Measurements from ENCODE around the gene FAU. TPM values are rescaled to one million over a fixed set of nuclear protein-coding genes. Genes with fewer than 3 reads are reported as not detected.

The FAU gene
- total and polyA plus RNA-seq, 2 experiments from 2014 or later: 546 to 1,183 TPM

GRCh38 chr11:65078151-65078550 is 43.8 kb downstream of the FAU start:
- H3K36me3 ChIP-seq: no peaks in the 10 kb centered on the region
- peak; percentile 58 for TF ChIP-seq CTCF (IDR thresholded peaks at IDR 0.05; ENCODE audit: low read depth, low read length)
- H3K9me3 ChIP-seq (ENCODE audit: low read depth): no peaks in the 10 kb centered on the region
- no peak overlapping the region for H3K4me3 ChIP-seq
- H3K27me3 ChIP-seq: no peaks in the 10 kb centered on the region
- H3K4me1 ChIP-seq (ENCODE audit: low read depth): no peaks in the 10 kb centered on the region
- peak; percentile 40 to 59 for DNase-seq (ENCODE audit: low read depth in 1 of 2, low spot score in 1 of 2)
- H3K27ac ChIP-seq: peak overlapping the region; percentile 1

GRCh38 chr11:65077451-65077850 is 44.5 kb downstream of the FAU start:
- no peak for TF ChIP-seq CTCF (IDR thresholded peaks at IDR 0.05; ENCODE audit: low read depth, low read length)
- H3K4me1 ChIP-seq (ENCODE audit: low read depth): no peaks in the 10 kb centered on the region
- H3K9me3 ChIP-seq (ENCODE audit: low read depth): no peaks in the 10 kb centered on the region
- peak in 1 of 2 donors; percentile 27 for DNase-seq (ENCODE audit: low read depth in 1 of 2, low spot score in 1 of 2)
- no peak overlapping the region for H3K27ac ChIP-seq
- H3K4me3 ChIP-seq: no peak overlapping the region
- H3K27me3 ChIP-seq: no peaks in the 10 kb centered on the region
- H3K36me3 ChIP-seq: no peaks in the 10 kb centered on the region

GRCh38 chr11:65072631-65072966 is 49.3 kb downstream of the FAU start:
- no peaks in the 10 kb centered on the region for H3K27me3 ChIP-seq
- H3K9me3 ChIP-seq (ENCODE audit: low read depth): no peaks in the 10 kb centered on the region
- TF ChIP-seq CTCF (IDR thresholded peaks at IDR 0.05; ENCODE audit: low read depth, low read length): no peak
- DNase-seq (ENCODE audit: low read depth in 1 of 2, low spot score in 1 of 2): no peak
- no peak overlapping the region for H3K27ac ChIP-seq
- H3K4me1 ChIP-seq (ENCODE audit: low read depth): peaks cover 6% of the 10 kb centered on the region
- H3K36me3 ChIP-seq: no peaks in the 10 kb centered on the region
- H3K4me3 ChIP-seq: no peak overlapping the region

DNA sequence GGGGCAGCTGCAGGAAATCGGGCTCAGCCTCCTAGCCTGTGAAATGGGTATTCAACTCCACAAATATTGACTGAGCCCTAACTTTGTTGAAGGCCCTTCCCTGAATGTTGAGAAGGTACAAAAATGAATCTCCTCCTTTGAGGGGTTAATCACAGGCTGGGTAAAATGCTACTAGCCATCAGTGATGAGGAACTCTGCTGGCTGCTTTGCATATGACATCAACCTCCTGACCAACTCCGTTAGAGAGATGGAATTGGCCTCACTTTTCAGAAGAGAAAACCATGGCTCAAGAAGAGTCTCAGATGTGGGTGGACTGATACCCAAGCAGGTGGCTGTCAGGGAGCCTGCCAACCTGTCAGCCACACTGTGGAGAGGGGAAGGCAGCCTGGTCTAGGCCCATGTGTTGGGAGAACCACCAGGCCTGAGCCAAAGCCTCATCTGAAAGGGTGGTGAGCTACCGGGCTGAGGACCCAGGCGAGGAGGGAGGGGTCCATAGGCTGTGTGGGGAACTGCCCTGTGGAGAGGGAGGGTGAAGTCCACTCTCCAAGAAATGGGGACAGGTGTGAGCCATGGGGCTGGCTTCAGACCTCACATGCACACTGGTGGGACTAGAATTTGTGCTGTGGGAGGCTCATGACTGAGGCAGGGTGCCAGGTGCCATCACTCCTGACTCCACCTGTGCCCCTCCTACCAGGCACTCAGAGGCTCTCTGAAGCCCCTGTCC is 49.9 kb downstream of the FAU start:
- H3K27me3 ChIP-seq: no peaks in the 10 kb centered on the region
- no peak overlapping the region for H3K27ac ChIP-seq
- H3K4me3 ChIP-seq: no peak overlapping the region
- H3K4me1 ChIP-seq (ENCODE audit: low read depth): peaks cover 7% of the 10 kb centered on the region
- no peak for DNase-seq (ENCODE audit: low read depth in 1 of 2, low spot score in 1 of 2)
- H3K36me3 ChIP-seq: no peaks in the 10 kb centered on the region
- no peak for TF ChIP-seq CTCF (IDR thresholded peaks at IDR 0.05; ENCODE audit: low read depth, low read length)
- H3K9me3 ChIP-seq (ENCODE audit: low read depth): no peaks in the 10 kb centered on the region

Other genes with a start within 250 kb of the FAU start
- gene EHD1, start 243.5 kb downstream of the FAU start, total RNA-seq: 119 and 160 TPM in 2 replicates
- gene EHD1, start 243.5 kb downstream of the FAU start, polyA plus RNA-seq: 57.4 and 70.0 TPM in 2 replicates
- gene ATG2A, start 204.9 kb downstream of the FAU start, total RNA-seq: 33.9 and 36.2 TPM in 2 replicates
- gene ATG2A, start 204.9 kb downstream of the FAU start, polyA plus RNA-seq: 8.1 and 13.3 TPM in 2 replicates
- 26.2 and 29.2 TPM in 2 replicates for gene PPP2R5B, start 197.4 kb downstream of the FAU start, total RNA-seq
- gene PPP2R5B, start 197.4 kb downstream of the FAU start, polyA plus RNA-seq: 29.2 and 30.7 TPM in 2 replicates
- not detected in 2 replicates for gene GPHA2, start 186.2 kb downstream of the FAU start, total RNA-seq
- gene GPHA2, start 186.2 kb downstream of the FAU start, polyA plus RNA-seq: 0.60 TPM in 1 of 2 replicates, not detected in the other
- gene MAJIN, start 150.0 kb downstream of the FAU start, total RNA-seq: not detected in 2 replicates
- gene MAJIN, start 150.0 kb downstream of the FAU start, polyA plus RNA-seq: 0.06 TPM in 1 of 2 replicates, not detected in the other
- 0.21 and 0.25 TPM in 2 replicates for gene BATF2, start 125.2 kb downstream of the FAU start, total RNA-seq
- gene BATF2, start 125.2 kb downstream of the FAU start, polyA plus RNA-seq: not detected in 2 replicates
- 189 and 224 TPM in 2 replicates for gene ARL2, start 108.0 kb downstream of the FAU start, total RNA-seq
- 230 and 246 TPM in 2 replicates for gene ARL2, start 108.0 kb downstream of the FAU start, polyA plus RNA-seq
- 24.5 and 33.0 TPM in 2 replicates for gene SNX15, start 94.7 kb downstream of the FAU start, total RNA-seq
- 38.4 and 41.3 TPM in 2 replicates for gene SNX15, start 94.7 kb downstream of the FAU start, polyA plus RNA-seq
- gene SAC3D1, start 80.9 kb downstream of the FAU start, total RNA-seq: 22.3 and 24.6 TPM in 2 replicates
- 23.6 and 32.7 TPM in 2 replicates for gene SAC3D1, start 80.9 kb downstream of the FAU start, polyA plus RNA-seq
- 2.3 TPM in 1 of 2 replicates, not detected in the other for gene NAALADL1, start 63.6 kb downstream of the FAU start, total RNA-seq
- gene NAALADL1, start 63.6 kb downstream of the FAU start, polyA plus RNA-seq: 0.59 and 0.84 TPM in 2 replicates
- gene CDCA5, start 38.1 kb downstream of the FAU start, total RNA-seq: 14.6 and 18.1 TPM in 2 replicates
- 14.2 and 21.7 TPM in 2 replicates for gene CDCA5, start 38.1 kb downstream of the FAU start, polyA plus RNA-seq
- 56.3 and 68.0 TPM in 2 replicates for gene ZFPL1, start 37.9 kb downstream of the FAU start, total RNA-seq
- gene ZFPL1, start 37.9 kb downstream of the FAU start, polyA plus RNA-seq: 57.4 and 72.2 TPM in 2 replicates
- 620 and 755 TPM in 2 replicates for gene VPS51, start 25.9 kb downstream of the FAU start, total RNA-seq
- 77.9 and 103 TPM in 2 replicates for gene VPS51, start 25.9 kb downstream of the FAU start, polyA plus RNA-seq
- gene TM7SF2, start 10.3 kb downstream of the FAU start, total RNA-seq: 186 and 295 TPM in 2 replicates
- 197 and 277 TPM in 2 replicates for gene TM7SF2, start 10.3 kb downstream of the FAU start, polyA plus RNA-seq
- gene ZNHIT2, start 4.4 kb downstream of the FAU start, total RNA-seq: 22.6 and 31.8 TPM in 2 replicates
- 19.5 and 32.8 TPM in 2 replicates for gene ZNHIT2, start 4.4 kb downstream of the FAU start, polyA plus RNA-seq
- 99.3 and 122 TPM in 2 replicates for gene MRPL49, start 187 bp upstream of the FAU start, total RNA-seq
- 78.2 and 90.4 TPM in 2 replicates for gene MRPL49, start 187 bp upstream of the FAU start, polyA plus RNA-seq
- 15.9 and 16.8 TPM in 2 replicates for gene SYVN1, start 12.4 kb upstream of the FAU start, total RNA-seq
- 13.9 and 16.2 TPM in 2 replicates for gene SYVN1, start 12.4 kb upstream of the FAU start, polyA plus RNA-seq
- 0.24 TPM in 1 of 2 replicates, not detected in the other for gene SPDYC, start 48.1 kb upstream of the FAU start, total RNA-seq
- not detected in 2 replicates for gene SPDYC, start 48.1 kb upstream of the FAU start, polyA plus RNA-seq
- 131 and 185 TPM in 2 replicates for gene CAPN1, start 59.8 kb upstream of the FAU start, total RNA-seq
- gene CAPN1, start 59.8 kb upstream of the FAU start, polyA plus RNA-seq: 118 and 156 TPM in 2 replicates
- gene POLA2, start 139.8 kb upstream of the FAU start, total RNA-seq: 20.3 and 21.2 TPM in 2 replicates
- 20.3 and 31.7 TPM in 2 replicates for gene POLA2, start 139.8 kb upstream of the FAU start, polyA plus RNA-seq
- 1.1 and 2.1 TPM in 2 replicates for gene CDC42EP2, start 192.7 kb upstream of the FAU start, total RNA-seq
- 0.26 and 1.5 TPM in 2 replicates for gene CDC42EP2, start 192.7 kb upstream of the FAU start, polyA plus RNA-seq
- 57.3 and 86.1 TPM in 2 replicates for gene DPF2, start 211.7 kb upstream of the FAU start, total RNA-seq
- gene DPF2, start 211.7 kb upstream of the FAU start, polyA plus RNA-seq: 83.9 and 130 TPM in 2 replicates
- 1.7 and 2.9 TPM in 2 replicates for gene TIGD3, start 232.6 kb upstream of the FAU start, total RNA-seq
- gene TIGD3, start 232.6 kb upstream of the FAU start, polyA plus RNA-seq: 0.88 and 1.2 TPM in 2 replicates

All from cardiac muscle cell (in vitro differentiated cells and primary cell).